Activated gamma-delta T cell treated with anti-CD3 and anti-CD28 coated beads, Interleukin-2, amount 50 U/mL, for 16 hours (primary cell): Measurements from ENCODE around the gene SPTBN1.
"Not testable (repeated sequence)": the region's sequence is repeated elsewhere in the genome, so short reads cannot be mapped to it uniquely, and the experiment has no call there.

Source experiments
- DNase-seq: peaks from one replicate; pipeline ENCODE4 v3.0.0-alpha.2; 2020; ENCODE audit warnings: low read depth

SPTBN1 gene

GRCh38 chr2:54470266-54470938 is 14.3 kb downstream of the SPTBN1 start:
- DNase-seq: no peak

- no peak for DNase-seq
These were observed 15.1 kb downstream of the SPTBN1 start for GRCh38 chr2:54471221-54471711.

- DNase-seq: no peak
These were observed 17.7 kb downstream of the SPTBN1 start for GRCh38 chr2:54473851-54474250.

GRCh38 chr2:54475285-54475684 is 19.2 kb downstream of the SPTBN1 start:
- no peak for DNase-seq

- DNase-seq: no peak
These were observed 19.8 kb downstream of the SPTBN1 start for GRCh38 chr2:54475919-54476318.

GRCh38 chr2:54476852-54477251 is 20.7 kb downstream of the SPTBN1 start:
- DNase-seq: no peak

GRCh38 chr2:54477896-54478295 is 21.8 kb downstream of the SPTBN1 start:
- DNase-seq: no peak

GRCh38 chr2:54478899-54479298 is 22.8 kb downstream of the SPTBN1 start:
- DNase-seq: no peak

GRCh38 chr2:54479424-54479823 is 23.3 kb downstream of the SPTBN1 start:
- no peak for DNase-seq

- DNase-seq: no peak
These were observed 23.9 kb downstream of the SPTBN1 start for GRCh38 chr2:54480025-54480424.

- no peak for DNase-seq
These were observed 25.6 kb downstream of the SPTBN1 start for GRCh38 chr2:54481686-54482085.

- DNase-seq: no peak
These were observed 26.6 kb downstream of the SPTBN1 start for GRCh38 chr2:54482715-54483114.

- no peak for DNase-seq
These were observed 27.3 kb downstream of the SPTBN1 start for GRCh38 chr2:54483426-54483825.

GRCh38 chr2:54485756-54486155 is 29.6 kb downstream of the SPTBN1 start:
- not testable (repeated sequence) for DNase-seq

- DNase-seq: no peak
These were observed 30.6 kb downstream of the SPTBN1 start for GRCh38 chr2:54486766-54487165.

- DNase-seq: no peak
These were observed 34.7 kb downstream of the SPTBN1 start for GRCh38 chr2:54490863-54491262.

GRCh38 chr2:54492335-54492734 is 36.2 kb downstream of the SPTBN1 start:
- no peak for DNase-seq

GRCh38 chr2:54494087-54494486 is 38.0 kb downstream of the SPTBN1 start:
- no peak for DNase-seq

GRCh38 chr2:54496920-54497319 is 40.8 kb downstream of the SPTBN1 start:
- no peak for DNase-seq

- no peak for DNase-seq
These were observed 41.9 kb downstream of the SPTBN1 start for GRCh38 chr2:54497763-54498680.

GRCh38 chr2:54499661-54500060 is 43.5 kb downstream of the SPTBN1 start:
- DNase-seq: no peak

GRCh38 chr2:54500404-54501205 is 44.5 kb downstream of the SPTBN1 start:
- DNase-seq: no peak
